HG02981 (cell line): Measurements from ENCODE around the gene ZNF511.
"Not testable (repeated sequence)": the region's sequence is repeated elsewhere in the genome, so short reads cannot be mapped to it uniquely, and the experiment has no call there.

ENCODE experiments used
- ATAC-seq: cut with Tn5 transposase; IDR thresholded peaks from one replicate; pipeline ENCODE4 v1.9.1; 2021; ENCODE audit warnings: mild to moderate bottlenecking, moderate library complexity; ENCODE audit not compliant: unreplicated experiment

Gene ZNF511

DNA sequence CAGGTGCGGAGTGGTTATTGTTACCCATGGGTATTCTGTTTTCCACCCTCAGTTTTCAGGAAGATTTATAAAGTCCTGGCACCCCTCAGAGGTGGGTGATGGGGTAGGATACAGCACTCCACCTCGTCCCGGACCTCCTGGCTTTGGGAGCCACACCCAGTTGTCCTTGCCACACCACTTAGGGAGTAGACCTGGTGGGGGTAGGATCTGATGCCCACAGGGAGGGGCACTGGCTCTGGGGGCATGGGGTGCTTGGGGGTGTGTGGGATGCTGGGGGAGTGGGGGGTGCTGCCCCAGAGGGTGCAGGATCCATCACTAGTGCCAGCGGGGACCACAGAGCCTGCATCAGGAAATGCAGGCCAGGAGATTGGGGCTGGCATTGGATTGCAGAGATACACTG, 4.5 kb downstream of the ZNF511 start:
- no peak for ATAC-seq

DNA sequence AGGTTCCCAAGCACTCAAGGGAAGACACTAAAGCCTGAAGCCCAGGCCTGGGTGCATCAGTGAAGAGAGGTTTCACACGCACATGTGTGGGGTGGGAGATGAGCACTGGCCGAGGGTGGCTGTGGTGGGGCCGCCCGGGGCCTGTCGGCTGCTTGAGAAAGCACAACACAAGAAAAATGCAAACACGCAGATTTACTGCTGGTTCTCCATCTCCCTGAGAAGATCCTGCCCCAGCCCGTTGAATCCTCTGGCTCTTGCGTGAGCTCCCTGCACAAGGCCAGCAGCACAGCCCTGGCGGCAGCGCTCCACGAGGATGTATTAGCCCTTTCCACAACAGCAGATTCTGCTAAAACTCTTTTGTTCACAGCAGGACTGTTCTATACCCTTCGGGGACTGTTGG, 6.2 kb downstream of the ZNF511 start:
- ATAC-seq: no peak

DNA sequence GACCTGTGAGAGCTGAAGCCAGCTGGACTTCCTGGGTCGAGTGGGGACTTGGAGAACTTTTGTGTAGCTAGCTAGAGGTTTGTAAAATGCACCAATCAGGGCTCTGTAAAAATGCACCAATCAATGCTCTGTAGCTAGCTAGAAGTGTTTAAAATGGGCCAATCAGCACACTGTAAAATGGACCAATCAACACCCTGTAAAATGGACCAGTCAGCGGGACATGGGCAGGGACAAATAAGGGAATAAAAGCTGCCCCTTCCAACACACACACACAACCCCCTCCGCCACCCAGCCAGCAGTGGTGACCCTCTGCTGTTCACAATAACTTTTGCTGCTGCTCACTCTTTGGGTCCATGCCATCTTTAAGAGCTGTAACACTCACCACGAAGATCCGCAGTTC, 7.1 kb downstream of the ZNF511 start:
- ATAC-seq: no peak

DNA sequence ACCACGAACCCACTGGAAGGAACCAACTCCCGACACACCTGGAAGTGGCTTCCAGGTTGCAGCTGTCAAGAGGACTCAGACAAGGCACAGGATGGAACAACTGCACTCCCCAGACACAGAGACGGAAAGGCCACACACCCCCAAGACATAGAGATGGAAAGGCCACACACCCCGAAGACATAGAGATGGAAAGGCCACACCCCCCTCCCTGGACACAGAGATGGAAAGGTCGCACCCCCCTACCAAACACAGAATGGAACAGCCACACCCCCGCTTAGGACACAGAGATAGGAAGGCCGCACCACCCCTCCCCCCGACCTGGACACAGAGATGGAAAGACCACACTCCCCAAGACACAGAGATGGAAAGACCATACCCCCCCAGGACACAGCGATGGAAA, 7.6 kb downstream of the ZNF511 start:
- no peak for ATAC-seq

DNA sequence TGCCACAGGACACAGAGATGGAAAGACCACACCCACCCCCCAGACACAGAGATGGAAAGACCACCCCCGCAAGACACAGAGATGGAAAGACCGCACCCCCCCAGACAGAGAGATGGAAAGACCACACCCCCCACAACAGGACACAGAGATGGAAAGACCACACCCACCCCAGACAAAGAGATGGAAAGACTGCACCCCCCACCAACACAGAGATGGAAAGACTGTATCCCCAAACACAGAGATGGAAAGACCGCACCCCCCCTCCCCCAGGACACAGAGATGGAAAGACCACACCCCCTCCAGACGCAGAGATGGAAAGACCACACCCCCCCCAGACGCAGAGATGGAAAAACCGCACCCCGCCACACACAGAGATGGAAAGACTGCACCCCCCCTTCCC, 8.0 kb downstream of the ZNF511 start:
- no peak for ATAC-seq

DNA sequence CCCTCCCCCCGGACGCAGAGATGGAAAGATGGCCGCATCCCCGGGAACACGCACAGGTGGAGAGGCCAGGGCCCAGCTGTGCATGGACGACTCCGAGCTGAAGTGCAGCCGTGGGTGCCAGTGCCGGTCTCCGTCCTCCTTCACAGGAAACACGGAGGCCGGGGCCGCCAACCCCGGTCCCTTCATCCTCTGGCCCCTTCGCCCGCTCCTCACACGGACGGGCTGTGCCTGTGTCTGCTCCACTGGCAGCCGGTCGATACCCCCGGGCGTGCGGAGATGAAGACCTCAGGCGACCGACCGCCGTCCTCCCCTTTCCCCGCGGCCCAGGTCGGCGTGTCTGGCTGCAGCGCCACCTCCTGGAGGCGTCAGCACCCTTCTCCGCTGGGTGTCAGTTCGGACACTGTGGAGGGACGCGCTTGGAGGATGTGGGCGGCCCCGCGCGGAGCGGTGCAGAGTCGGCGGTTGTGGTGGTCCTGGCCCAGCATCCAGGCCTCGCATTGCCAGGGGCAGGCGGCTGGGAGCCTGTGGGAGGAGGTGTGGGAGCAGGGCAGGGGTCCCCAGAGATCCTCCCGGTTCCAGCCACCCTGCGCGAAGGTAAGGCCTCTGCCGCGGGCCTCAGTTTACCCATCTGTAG, 9.9 kb downstream of the ZNF511 start:
- peak; percentile 82 for ATAC-seq

DNA sequence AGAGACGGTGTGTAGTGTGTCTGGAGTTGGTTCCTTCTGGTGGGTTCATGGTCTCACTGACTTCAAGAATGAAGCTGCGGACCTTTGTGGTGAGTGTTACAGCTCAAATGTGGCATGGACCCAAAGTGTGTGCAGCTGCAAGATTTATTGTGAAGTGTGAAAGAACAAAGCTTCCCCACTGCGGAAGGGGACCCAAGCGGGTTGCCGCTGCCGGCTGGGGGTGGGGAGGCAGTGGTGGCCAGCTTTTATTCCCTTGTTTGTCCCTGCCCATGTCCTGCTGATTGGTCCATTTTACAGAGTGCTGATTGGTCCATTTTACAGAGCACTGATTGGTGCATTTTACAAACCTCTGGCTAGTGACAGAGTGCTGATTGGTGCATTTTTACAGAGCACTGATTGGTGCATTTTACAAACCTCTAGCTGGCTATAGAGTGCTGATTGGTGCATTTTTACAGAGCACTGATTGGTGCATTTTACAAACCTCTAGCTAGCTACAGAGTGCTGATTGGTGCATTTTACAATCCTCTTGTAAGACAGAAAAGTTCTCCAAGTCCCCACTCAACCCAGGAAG, 12.2 kb downstream of the ZNF511 start:
- ATAC-seq: not testable (repeated sequence)

DNA sequence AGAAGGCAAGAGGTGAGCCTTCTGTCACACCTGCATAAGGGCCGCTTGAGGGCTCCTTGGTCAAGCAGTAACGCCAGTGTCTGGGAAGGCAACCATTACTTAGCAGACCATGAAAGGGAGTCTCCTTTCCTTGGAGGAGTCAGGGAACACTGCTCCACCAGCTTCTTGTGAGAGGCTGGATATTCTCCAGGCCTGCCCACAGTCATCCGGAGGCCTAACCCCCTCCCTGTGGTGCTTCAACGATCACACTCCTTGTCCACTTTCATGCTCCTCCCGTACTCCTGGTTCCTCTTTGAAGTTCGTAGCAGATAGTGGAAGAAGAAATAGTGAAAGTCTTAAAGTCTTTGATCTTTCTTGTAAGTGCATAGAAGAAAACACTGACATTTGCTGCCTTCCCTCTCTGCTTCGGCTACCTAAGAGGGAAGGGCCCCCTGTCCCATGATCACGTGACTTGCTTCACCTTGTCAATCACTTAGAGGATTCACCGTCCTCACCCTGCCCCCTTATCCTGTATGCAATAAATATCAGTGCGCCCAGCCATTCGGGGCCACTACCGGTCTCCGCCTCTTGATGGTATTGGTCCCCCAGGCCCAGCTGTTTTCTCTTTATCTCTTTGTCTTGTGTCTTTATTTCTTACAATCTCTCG, 13.5 kb downstream of the ZNF511 start:
- not testable (repeated sequence) for ATAC-seq

DNA sequence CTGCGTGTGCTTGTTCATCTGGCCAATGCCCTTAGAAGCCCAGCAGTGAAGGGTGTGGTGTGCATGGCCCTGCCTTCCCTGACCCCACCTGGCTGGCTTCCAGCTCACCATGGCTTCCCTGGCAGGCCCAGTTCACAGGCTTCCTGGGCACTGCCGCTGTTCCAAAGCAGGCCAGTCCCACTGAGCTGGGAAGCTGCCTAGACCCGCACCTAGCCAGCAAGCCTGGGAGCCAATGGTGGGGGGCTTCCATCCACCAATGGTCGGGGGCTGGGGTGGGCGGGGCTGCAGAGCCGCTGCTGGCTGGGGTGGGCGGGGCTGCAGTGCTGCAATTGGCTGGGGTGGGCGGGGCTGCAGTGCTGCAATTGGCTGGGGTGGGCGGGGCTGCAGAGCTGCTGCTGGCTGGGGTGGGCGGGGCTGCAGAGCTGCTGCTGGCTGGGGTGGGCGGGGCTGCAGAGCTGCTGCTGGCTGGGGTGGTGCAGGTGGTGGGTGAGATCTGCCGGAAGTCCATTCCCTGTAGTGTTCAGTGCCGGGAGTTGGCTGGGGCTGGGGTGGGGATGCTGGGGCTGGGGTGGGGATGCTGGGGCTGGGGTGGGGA, 15.6 kb downstream of the ZNF511 start:
- ATAC-seq: no peak

DNA sequence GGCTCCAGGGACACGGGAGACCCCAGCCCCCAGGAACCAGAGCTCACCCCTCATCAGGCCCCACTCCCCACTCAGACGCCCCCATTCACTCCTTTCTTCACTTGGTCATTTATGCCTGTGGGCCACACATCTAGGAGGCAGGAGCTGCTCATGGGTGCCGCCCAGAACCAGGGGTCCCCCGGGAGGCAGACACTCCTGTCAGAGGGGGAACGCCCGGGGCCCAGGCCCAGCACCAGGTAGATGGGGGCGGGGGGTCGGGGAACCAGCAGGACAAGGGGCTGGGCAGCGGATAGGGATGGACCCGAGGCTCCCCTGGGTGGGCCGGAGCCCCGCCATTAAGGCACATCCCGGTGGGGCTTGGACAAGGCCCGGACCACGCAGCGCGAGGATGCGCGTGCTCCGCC, 16.1 kb downstream of the ZNF511 start:
- no peak for ATAC-seq

DNA sequence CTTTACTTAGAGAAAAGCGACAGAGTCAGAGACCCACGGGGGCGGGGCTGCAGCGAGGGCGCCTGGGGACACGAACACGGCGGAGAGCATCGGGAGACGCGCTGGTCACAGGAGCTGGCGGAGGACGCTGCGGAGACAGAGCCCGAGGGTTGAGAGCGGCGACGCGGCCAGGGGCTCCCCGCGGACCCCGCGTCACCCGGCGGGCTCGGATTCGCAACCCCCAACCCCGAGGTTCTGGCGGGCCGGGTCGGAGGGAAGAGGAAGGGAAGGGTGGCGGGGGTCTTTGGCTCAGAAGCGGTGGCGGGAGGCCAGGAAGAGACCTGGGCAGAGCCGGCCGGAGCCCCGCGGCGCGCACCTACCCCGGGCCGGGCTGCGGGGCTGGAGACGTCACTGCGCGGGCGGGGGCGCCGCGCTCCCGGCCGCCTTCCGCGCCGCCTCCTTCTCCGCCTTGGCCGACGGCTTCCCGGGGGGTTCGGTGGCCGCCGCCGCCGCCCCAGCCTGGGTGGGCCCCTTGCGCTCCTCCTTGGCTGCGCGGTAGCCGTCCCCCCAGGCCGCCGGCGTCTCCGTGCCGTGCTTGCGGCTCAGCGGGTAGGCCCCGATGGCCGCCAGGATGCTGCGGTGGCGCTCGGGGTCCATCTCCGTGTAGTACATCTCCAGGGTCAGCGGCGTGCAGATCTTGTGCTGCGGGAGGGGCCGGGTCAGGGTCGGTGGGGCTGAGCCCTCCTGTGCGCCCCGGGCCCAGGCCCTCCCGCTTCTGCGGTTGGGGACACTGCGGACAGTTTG, 16.9 kb downstream of the ZNF511 start:
- ATAC-seq: no peak

DNA sequence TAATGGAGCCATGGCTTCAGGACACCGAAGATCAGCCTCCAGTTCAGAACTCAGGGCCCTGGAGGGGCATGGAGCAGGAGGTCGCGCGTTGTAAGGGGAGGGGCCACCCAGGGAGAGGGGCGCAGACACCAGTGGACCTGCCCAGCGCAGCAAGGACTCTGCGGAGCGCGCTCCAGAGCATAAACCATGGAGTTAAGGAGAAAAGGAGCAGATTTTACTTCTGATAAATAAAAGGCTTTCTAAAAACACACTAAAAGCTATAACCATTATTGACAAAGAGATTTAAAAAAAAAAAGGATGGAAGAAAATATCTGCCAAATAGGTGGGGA, 17.5 kb downstream of the ZNF511 start:
- no peak for ATAC-seq

DNA sequence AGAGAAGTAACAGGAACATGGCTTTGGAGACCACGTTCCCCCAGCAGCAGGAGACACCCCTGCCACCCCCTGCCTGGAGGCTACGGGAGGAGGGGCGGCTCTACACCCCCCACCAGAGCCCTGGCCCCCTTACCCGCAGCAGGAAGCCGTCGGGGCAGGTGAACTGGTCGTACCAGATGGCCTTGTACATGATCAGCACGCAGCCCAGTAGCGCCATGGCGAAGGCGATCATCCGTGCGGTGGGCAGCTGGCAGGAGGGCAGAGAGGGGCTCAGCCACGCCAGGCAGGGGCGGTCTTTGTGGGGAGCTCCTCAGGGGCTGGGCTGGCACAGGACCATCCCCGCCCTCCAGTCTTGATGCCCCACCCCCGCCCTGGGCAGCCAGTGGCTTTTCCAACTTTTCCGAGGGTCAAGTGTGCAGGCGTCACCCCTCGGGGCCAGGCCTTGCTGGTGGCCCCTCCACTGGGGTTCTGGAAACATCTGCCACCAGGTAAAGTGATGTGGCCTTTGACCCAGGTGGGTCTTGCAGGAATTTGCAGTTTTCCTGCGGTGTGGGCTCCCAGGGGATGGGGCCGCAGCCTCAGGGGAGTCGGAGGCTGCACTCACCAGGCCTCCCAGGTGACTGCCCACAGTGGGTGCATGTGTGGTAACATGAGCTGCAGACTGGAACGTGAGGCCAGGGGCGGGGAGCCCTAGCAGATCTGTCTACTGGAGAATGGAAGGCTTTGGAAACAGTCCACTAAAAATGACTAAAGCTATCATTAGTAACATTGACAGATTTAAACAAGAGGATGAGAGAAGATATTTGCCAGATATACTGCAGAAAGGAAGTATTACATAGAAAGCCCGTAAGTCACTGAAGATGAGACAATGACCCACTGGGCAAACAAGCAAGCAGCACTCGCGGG, 18.3 kb downstream of the ZNF511 start:
- no peak for ATAC-seq

DNA sequence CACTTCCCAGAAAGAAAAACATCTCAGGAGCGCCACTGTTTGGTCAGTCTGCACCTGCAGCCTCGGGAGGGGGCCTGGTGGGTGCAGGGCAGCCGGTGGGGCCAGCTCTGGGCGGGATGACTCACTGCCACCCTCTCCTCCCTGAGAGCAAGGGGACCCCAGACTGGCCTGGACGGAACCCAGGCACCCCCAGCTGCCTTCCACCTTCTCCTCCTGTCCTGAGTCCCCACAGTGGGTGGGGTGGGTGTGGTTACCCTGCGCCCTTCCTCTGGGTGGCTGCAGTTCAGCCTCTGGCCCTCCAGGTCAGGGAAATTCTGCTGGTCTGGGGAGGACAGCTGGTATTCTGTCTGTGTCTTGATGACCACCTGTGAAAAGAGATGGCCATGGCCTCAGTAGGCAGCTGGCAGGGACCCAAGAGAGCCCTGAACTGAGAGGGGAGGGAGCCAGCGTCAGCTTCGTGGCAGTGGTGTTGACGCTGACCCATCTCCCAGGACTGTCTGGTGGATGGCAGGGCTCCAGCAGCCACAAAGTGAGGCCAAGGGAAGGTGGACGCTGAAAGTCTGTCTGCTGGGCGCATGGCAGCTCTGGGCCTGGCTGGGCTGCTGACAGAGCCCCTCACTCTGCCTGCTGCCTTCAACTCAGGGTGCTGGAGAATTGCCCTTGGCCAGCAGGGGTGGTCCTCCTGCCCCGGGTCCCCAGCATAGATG, 19.1 kb downstream of the ZNF511 start:
- ATAC-seq: no peak

DNA sequence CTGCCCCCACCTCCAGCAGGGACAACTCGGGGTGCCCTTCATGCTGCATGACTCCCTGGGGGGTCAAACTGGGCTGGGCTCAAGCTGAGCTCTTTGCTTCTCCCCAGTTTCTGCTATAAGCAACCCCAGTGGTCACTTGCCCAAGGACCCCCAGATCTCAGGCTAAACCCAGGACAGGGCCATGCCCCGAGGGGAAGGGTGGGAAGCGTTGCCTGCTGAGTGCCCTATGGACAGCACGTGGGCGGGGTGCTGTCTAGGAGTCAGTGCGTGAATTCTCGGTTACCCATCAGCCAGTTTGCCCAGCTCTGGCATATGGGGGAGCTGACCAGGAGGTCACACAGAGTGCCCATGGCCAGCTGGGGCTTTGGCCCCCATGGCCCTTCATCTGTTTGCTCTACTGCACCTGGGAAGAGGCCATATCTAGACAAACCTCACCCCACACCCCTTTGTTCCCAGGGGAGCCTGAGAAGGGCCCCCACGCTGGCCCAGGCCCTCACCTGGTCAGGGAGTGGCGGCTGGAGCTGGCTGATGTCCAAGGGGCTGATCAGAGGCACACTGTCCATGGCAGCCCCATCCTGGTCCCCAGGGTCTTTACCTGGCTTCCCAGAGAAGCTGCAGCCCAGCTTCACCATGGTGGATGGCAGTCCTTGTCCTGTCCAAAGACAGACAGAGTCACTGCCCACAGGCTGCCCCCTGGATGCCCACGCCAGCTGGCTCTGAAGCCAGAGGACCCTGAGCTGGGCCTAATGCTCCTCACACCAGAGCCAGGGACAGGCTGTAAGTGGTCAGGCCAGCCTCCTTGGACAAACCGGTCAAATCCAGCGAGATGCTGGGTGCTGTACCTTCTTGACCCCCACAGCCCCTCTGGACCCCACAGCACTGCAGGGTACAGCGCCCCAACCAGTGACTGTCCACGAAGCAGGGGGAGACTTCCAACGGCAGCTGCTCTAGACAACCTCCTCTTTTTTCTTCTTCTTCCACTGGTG, 19.9 kb downstream of the ZNF511 start:
- no peak for ATAC-seq

DNA sequence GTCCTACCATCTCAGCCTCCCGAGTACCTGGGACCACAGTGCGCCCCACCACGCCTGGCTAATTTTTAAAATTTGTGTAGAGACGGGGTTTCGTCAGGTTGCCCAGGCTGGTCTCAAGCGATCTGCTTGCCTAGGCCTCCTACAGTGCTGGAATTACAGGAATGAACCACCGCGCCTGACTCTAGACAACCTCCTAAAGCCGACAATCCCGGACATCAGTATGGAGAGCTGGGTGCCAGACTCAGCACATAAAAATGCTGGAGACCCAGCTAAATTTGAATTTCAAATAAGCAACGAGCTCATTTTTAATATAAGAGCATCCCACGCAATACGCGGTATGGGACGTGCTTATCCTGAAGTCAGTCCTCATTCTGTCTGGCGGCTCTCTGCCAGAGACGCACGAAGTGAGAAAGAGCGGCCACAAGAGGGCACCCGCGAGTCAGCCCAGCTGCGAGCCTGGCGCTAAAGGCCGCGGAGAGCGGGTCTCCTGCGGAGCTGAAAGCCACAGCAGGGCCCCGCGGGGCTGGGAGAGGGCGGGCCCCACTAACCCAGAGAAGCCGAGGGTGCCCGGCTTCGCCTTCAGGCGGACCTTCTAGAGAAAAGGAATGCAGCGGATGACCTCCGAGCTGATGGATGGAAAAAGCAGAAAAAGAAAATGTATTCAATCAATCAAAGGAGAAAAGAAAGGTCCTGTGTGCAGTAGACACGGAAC, 20.9 kb downstream of the ZNF511 start:
- ATAC-seq: peak; percentile 84

DNA sequence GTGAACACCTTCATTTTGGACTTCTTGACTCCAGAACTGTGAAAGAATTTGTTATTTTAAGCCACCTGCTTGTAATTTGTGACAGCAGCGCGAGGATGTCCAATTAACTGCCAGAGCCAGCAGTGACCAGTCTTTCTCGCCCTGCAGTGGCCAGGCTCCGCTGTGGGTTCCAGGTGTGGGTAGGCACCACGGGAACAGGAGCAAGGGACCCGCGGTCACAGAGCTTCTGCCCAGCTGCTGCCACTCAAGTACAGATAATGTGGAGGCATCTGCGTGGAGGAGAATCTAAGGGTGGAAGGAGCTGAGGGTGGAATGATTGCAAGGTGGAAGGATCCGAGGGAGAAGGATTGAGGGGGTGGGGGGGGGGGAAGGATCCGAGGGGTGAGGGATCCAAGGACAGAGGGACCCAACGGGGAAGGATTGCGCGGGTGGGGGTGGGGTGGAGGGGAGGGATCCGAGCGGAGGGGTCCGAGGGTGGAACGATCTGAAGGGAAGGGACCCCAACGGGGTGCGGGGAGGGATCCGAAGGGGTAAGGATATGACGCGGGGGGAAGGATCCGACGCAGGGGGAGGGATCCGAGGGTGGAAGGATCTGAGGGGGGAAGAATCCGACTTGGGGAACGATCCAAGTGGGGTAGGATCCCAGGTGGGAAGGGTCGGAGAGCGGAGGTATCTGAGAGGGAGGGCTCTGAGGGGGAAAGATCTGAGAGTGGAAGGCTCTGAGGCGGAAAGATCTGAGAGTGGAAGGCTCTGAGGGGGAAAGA, 24.4 kb downstream of the ZNF511 start:
- no peak for ATAC-seq
